Common myeloid progenitor, CD34-positive (primary cell): Measurements from ENCODE around the gene ZFHX3.

Experiments used
- CTCF ChIA-PET: fragments of 350-600 bp; sonication (Branson Sonifier 250); formaldehyde crosslinking; loops from one replicate; lab custom pipeline; 2021; ENCODE audit warnings: antibody characterized with exemption; lab: Charles Lee
- POLR2A ChIA-PET: fragments of 350-600 bp; sonication (Branson Sonifier 250); formaldehyde crosslinking; loops from one replicate; lab custom pipeline; 2021; ENCODE audit warnings: antibody characterized with exemption; lab: Charles Lee
- DNase-seq, 3 donors: peaks; one replicate each; pipeline versions ENCODE4 v3.0.0 to v3.0.0-alpha.2; 2013
- H3K27ac ChIP-seq, 2 experiments: 1 replicate in 1 of 2; 2 replicates in 1 of 2; pipeline ENCODE4 v1.7.0; 2013; ENCODE audit warnings: inconsistent platforms in 2 of 2, low read length in 2 of 2, mild to moderate bottlenecking in 2 of 2, low read depth in 1 of 2, moderate library complexity in 1 of 2; ENCODE audit not compliant: severe bottlenecking in 2 of 2, insufficient read depth in 1 of 2, poor library complexity in 1 of 2
- H3K27me3 ChIP-seq, 5 experiments: replicated peaks in 2 of 5; 1 replicate in 3 of 5; 2 replicates in 2 of 5; pipeline versions ENCODE4 v1.6.1 to v1.7.0; 2013; ENCODE audit warnings: low read length in 4 of 5, mild to moderate bottlenecking in 2 of 5, moderate library complexity in 2 of 5, inconsistent platforms in 1 of 5; ENCODE audit not compliant: insufficient read depth in 5 of 5, control insufficient read depth in 4 of 5
- H3K36me3 ChIP-seq, 4 experiments: 1 replicate in 2 of 4; 2 replicates in 2 of 4; pipeline versions ENCODE4 v1.6.1 to v1.7.0; 2013; ENCODE audit warnings: low read length in 3 of 4, control low read depth in 1 of 4, mild to moderate bottlenecking in 1 of 4; ENCODE audit not compliant: control insufficient read depth in 4 of 4, insufficient read depth in 4 of 4
- H3K4me1 ChIP-seq, 4 experiments: 1 replicate in 3 of 4; 2 replicates in 1 of 4; pipeline versions ENCODE4 v1.6.1 to v1.7.1; 2013; ENCODE audit warnings: low read length in 3 of 4, mild to moderate bottlenecking in 3 of 4, control low read depth in 1 of 4, inconsistent platforms in 1 of 4, moderate library complexity in 1 of 4; ENCODE audit not compliant: control insufficient read depth in 4 of 4, insufficient read depth in 4 of 4; ENCODE audit errors: control extremely low read depth in 1 of 4
- H3K4me3 ChIP-seq, 7 experiments: 1 replicate in 4 of 7; 2 replicates in 3 of 7; pipeline versions ENCODE4 v1.5.1 to v1.7.0; 2013; ENCODE audit warnings: mild to moderate bottlenecking in 7 of 7, low read length in 6 of 7, moderate library complexity in 6 of 7, inconsistent platforms in 2 of 7, low read depth in 2 of 7, control low read depth in 1 of 7; ENCODE audit not compliant: insufficient read depth in 4 of 7, control insufficient read depth in 1 of 7; ENCODE audit errors: extremely low read depth in 1 of 7
- H3K9me3 ChIP-seq, 5 experiments: 1 replicate in 4 of 5; 2 replicates in 1 of 5; pipeline versions ENCODE4 v1.6.1 to v1.7.1; 2013; ENCODE audit warnings: low read length in 4 of 5, mild to moderate bottlenecking in 2 of 5, inconsistent platforms in 1 of 5, low read depth in 1 of 5, moderate library complexity in 1 of 5; ENCODE audit not compliant: control insufficient read depth in 4 of 5, insufficient read depth in 2 of 5; ENCODE audit errors: control extremely low read depth in 1 of 5
- WGBS: methylation state at CpG from one replicate; pipeline ENCODE4 v1.1.5; 2013; ENCODE audit not compliant: insufficient coverage; 5-methylcytosine and 5-hydroxymethylcytosine counted together

The ZFHX3 gene

DNA sequence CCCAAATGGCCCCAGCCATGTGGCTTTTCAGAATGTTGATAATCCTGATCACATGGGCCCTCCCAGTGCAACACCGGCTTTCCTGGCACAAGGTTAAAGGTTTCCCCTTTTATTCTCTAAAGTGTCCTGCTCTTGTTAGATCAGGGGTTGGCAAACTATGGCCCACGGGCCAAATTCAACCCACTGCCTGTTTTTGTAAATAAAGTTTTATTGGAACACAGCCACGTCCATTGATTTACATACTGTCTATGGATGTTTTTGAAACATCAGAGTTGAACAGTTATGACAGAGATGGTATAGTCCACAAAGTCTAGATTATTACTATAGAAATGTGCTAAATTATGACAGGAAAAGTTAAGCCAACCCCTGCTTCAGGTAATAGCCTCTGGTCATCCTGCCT is 157.3 kb downstream of the ZFHX3 start:
- Histone ChIP-seq H3K9me3 (peaks cover 0 to 9% (median 6%) of the 10 kb centered on the region in 5 experiments), H3K27ac (no peak overlapping the region), H3K4me3 (no peak overlapping the region), H3K36me3 (peaks cover 0 to 28% (median 12%) of the 10 kb centered on the region in 4 experiments), H3K4me1 (peaks cover 0 to 2% (median 0%) of the 10 kb centered on the region in 4 experiments), H3K27me3 (no peaks in the 10 kb centered on the region)
- WGBS = 100% methylated on average over 2 of the region's 3 CpGs
- no peak for DNase-seq
- ChIA-PET POLR2A (no interaction called here), CTCF (no interaction called here)

DNA sequence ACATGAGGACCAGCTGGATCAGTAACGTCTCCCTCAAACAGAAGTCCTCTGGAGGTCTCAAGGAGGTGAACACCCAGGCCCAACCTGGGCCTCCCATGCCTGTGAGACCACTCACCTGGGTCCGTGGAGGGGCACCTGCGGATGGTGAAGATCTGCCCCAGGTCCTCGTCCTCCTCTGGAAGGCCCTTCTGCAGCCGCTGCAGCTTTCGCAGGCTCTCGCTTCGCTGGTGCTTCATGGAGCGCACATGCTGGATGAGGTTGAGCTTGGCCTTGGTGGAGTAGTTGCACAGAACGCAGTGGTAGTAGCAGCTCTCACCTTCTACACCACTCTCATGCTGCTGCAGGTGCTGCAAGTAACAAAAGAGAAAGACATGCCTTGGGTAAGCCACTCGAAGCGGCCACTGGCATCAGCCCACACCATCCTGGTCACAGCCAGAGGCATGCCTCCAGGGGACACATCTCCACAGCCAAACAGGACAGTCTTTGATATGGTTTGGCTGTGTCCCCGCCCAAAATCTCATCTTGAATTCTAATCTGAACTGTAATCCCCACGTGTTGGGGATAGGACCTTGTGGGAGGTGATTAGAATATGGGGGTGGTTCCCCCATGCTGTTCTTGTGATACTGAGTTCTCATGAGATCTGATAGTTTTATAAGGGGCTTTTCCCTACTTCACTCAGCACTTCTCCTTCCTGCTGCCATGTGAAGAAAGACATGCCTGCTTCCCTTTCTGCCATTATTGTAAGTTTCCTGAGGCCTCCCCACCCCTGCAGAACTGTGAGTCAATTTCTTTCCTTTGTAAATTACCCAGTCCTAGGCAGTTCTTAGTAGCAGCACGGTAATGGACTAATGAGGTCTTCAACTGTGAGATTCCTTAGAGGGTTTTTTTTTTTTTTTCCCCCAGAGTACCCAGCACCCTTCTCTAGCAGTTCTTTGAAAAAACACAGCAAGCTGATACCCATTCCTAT is 158.0 kb downstream of the ZFHX3 start:
- Histone ChIP-seq H3K4me1 (peaks cover 0 to 2% (median 0%) of the 10 kb centered on the region in 4 experiments), H3K36me3 (peaks cover 2 to 33% (median 13%) of the 10 kb centered on the region in 4 experiments), H3K27ac (no peak overlapping the region), H3K4me3 (no peak overlapping the region), H3K27me3 (no peaks in the 10 kb centered on the region), H3K9me3 (peaks cover 0 to 9% (median 6%) of the 10 kb centered on the region in 5 experiments)
- 99% methylated on average over 11 of the region's 15 CpGs for WGBS
- POLR2A ChIA-PET = no interaction called here
- no peak for DNase-seq
- CTCF ChIA-PET = interaction anchor here (1.4 kb wide), 1 partner anchor 12 kb away, joined by 3 read pairs; no protein-coding TSS in a partner anchor

DNA sequence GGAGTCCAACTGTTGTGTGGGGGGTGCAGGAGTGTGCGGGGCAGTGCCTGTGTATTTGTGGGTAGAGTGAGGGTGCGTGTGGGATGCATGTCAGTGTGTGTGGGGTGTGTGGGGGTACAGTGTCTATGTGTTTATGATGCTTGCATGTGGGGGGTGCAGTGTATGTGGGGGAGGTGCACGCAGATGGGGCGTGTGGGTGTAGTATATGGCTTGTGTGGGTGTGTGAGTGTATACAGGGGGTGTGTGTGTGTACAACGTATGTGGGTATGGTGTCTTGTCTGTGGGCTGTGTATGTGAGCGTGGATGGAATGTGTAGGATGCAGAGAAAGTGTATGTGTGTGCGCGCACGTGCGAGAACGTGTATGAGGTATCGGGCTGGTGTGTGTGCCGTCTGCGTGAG is 160.4 kb downstream of the ZFHX3 start:
- CTCF ChIA-PET = no interaction called here
- peaks cover 3 to 34% (median 13%) of the 10 kb centered on the region in 4 experiments for H3K36me3 ChIP-seq
- POLR2A ChIA-PET = no interaction called here
- H3K27ac ChIP-seq = no peak overlapping the region
- DNase-seq = no peak
- no peaks in the 10 kb centered on the region for H3K27me3 ChIP-seq
- H3K4me3 ChIP-seq = no peak overlapping the region
- 97% methylated on average over 14 of the region's 14 CpGs for WGBS
- H3K4me1 ChIP-seq = peaks cover 0 to 7% (median 1%) of the 10 kb centered on the region in 4 experiments
- H3K9me3 ChIP-seq = peaks cover 0 to 9% (median 6%) of the 10 kb centered on the region in 5 experiments

DNA sequence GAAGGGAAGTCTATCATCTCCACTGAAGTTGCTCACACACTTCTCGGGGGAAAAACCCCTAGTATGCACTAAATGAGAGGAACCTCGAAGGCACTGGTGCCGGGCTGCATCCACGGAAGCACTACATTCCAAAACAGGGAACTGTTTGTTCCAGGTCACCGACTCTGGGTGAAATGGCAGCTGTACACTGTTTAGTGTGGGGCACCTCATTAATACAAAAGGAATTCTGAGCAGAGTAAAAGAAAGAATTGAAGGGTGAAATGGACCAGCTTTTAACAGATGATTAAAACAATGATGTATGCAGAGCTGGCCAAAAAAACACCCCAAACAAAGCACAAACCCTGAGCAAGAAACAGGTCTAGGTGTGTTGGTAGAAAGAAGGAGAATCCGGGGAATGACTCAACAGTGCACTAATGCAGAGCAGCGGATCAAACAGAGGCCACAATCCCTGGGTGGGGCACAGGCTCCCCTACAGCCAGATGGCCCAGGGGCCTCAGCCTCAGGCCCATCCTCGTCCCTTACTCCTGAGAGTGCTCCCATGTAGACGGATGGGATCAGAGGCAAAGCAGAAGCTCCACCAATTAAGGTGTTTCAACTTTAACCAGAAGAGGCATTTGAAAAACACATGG is 161.5 kb downstream of the ZFHX3 start:
- WGBS = 95% methylated on average over 8 of the region's 9 CpGs

DNA sequence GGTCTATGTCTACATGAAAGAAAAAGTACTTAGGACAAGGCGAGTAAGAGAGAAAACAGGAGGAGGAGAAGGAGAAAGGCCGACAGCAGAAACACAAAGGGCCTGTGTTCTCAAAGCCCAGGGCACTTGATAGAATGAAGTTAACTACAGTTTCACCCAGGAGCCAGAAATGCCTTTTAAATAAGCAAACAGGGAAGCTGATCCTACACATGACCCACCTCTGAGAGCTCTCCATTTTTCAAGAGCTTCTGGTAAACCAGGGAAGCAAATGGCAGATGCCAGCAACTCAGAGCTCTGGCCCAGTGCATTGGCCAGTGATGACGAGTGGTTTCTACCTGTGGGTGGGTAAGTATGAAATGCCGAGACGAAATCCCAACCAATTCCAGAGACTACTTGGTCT is 163.4 kb downstream of the ZFHX3 start:
- no peak overlapping the region for H3K27ac ChIP-seq
- WGBS = 100% methylated on average over 2 of the region's 5 CpGs
- H3K9me3 ChIP-seq = peaks cover 0 to under 1% (median 0%) of the 10 kb centered on the region in 5 experiments
- no peak overlapping the region for H3K4me3 ChIP-seq
- no peaks in the 10 kb centered on the region for H3K27me3 ChIP-seq
- H3K36me3 ChIP-seq = peaks cover 3 to 30% (median 10%) of the 10 kb centered on the region in 4 experiments
- ChIA-PET CTCF (interaction anchor here (1.3 kb wide), 1 partner anchor 37 kb away, joined by 5 read pairs; no protein-coding TSS in a partner anchor), POLR2A (no interaction called here)
- H3K4me1 ChIP-seq = peaks cover 0 to 7% (median 3%) of the 10 kb centered on the region in 4 experiments
- no peak for DNase-seq

More for the DNA sequence above, 161.5 kb downstream of the ZFHX3 start:
- CTCF ChIA-PET = no interaction called here
- Histone ChIP-seq H3K4me1 (peaks cover 0 to 7% (median under 1%) of the 10 kb centered on the region in 4 experiments), H3K27ac (no peak overlapping the region), H3K9me3 (peaks cover 0 to 9% (median 6%) of the 10 kb centered on the region in 5 experiments), H3K27me3 (no peaks in the 10 kb centered on the region), H3K4me3 (no peak overlapping the region), H3K36me3 (peaks cover 3 to 34% (median 13%) of the 10 kb centered on the region in 4 experiments)
- DNase-seq = no peak
- POLR2A ChIA-PET = no interaction called here

DNA sequence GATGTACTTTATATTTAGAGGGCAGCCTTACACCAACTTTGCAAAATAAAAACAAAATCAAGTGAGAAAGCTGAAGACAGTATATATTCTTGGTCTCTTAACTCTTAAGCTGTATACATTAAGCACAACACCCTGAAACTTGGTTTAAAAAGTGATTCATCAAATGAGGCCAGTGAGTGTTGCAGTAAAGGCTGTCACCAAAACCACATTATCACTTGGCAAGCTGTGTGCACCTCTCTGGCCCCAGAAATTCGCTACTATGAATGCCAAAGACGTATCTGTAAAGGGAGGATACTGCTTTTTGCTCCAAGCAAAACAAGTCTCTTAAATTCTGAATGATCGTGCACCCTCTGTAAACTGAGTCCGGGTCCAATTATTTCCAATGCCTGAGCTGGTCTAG is 163.9 kb downstream of the ZFHX3 start:
- no peak overlapping the region for H3K27ac ChIP-seq
- WGBS = 96% methylated on average over 4 of the region's 4 CpGs
- H3K27me3 ChIP-seq = no peaks in the 10 kb centered on the region
- no peak overlapping the region for H3K4me3 ChIP-seq
- H3K9me3 ChIP-seq = no peaks in the 10 kb centered on the region
- H3K4me1 ChIP-seq = peaks cover 0 to 7% (median 3%) of the 10 kb centered on the region in 4 experiments
- peak in 1 of 3 donors; percentile 28 for DNase-seq
- H3K36me3 ChIP-seq = peaks cover 3 to 28% (median 9%) of the 10 kb centered on the region in 4 experiments
- POLR2A ChIA-PET = no interaction called here
- CTCF ChIA-PET = interaction anchor here (0.5 to 1.3 kb wide), 3 partner anchors 8 to 379 kb away, joined by 3 to 5 read pairs (median 3); no protein-coding TSS in a partner anchor
